WTC11 (cell line): ENCODE results near the gene SPDYE6.

Experiments used
- GABPB1 ChIP-seq: sonication (generic); formaldehyde crosslinking; IDR thresholded peaks from 2 replicates; pipeline ENCODE4 v1.8.1; 2023; ENCODE audit warnings: mild to moderate bottlenecking, missing genetic modification reagents
- NFATC4 ChIP-seq: fragments of 250-450 bp; sonication (Bioruptor Pico); IDR thresholded peaks from 2 replicates; pipeline ENCODE4 v1.9.0; 2021; ENCODE audit warnings: mild to moderate bottlenecking
- TF ChIP-seq, protein P1 (sequence below): fragments of 200-600 bp; IDR thresholded peaks from 2 replicates; pipeline ENCODE4 v1.8.0; 2022; ENCODE audit warnings: antibody characterized with exemption
- TF ChIP-seq, protein P2 (sequence below): sonication (generic); formaldehyde crosslinking; IDR thresholded peaks from 2 replicates; pipeline ENCODE4 v1.8.1; 2022; ENCODE audit warnings: mild to moderate bottlenecking, moderate library complexity, missing genetic modification reagents
- TF ChIP-seq, protein P3 (sequence below): fragments of 250-450 bp; sonication (Bioruptor Pico); IDR thresholded peaks from 2 replicates; pipeline ENCODE4 v1.9.0; 2021; ENCODE audit warnings: mild to moderate bottlenecking
- TF ChIP-seq, protein P4 (sequence below): sonication (generic); formaldehyde crosslinking; IDR thresholded peaks from 2 replicates; pipeline ENCODE4 v1.8.0; 2022; ENCODE audit warnings: mild to moderate bottlenecking, missing genetic modification reagents
- TF ChIP-seq, protein P5 (sequence below): sonication (generic); formaldehyde crosslinking; IDR thresholded peaks from 2 replicates; pipeline ENCODE4 v1.8.1; 2023; ENCODE audit warnings: mild to moderate bottlenecking, missing genetic modification reagents, moderate library complexity
- TF ChIP-seq, protein P6 (sequence below): sonication (generic); formaldehyde crosslinking; IDR thresholded peaks from 2 replicates; pipeline ENCODE4 v1.8.1; 2023; ENCODE audit warnings: mild to moderate bottlenecking, missing genetic modification reagents

DNA sequence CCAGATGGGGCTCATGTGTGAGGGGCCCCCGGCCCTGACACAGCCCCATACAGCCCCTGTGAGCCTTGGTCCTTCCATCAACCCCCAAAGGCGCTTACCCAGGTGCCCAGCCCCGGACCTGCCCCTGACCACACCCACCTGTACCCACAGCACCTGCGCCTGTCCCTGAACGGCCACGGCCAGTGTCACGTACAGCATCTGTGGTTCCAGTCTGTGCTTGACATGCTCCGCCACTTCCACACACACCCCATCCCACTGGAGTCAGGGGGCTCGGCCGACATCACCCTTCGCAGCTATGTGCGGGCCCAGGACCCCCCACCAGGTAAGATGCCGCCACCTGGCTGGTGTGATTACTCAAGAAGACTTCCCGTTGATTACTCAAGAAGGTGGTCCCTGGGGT is 36.1 kb downstream of the SPDYE6 start:
- TF ChIP-seq, protein P1, sequence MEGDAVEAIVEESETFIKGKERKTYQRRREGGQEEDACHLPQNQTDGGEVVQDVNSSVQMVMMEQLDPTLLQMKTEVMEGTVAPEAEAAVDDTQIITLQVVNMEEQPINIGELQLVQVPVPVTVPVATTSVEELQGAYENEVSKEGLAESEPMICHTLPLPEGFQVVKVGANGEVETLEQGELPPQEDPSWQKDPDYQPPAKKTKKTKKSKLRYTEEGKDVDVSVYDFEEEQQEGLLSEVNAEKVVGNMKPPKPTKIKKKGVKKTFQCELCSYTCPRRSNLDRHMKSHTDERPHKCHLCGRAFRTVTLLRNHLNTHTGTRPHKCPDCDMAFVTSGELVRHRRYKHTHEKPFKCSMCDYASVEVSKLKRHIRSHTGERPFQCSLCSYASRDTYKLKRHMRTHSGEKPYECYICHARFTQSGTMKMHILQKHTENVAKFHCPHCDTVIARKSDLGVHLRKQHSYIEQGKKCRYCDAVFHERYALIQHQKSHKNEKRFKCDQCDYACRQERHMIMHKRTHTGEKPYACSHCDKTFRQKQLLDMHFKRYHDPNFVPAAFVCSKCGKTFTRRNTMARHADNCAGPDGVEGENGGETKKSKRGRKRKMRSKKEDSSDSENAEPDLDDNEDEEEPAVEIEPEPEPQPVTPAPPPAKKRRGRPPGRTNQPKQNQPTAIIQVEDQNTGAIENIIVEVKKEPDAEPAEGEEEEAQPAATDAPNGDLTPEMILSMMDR, result no peak
- no peak for TF ChIP-seq GABPB1 (CRISPR knock-in tag)
- TF ChIP-seq, protein P2, sequence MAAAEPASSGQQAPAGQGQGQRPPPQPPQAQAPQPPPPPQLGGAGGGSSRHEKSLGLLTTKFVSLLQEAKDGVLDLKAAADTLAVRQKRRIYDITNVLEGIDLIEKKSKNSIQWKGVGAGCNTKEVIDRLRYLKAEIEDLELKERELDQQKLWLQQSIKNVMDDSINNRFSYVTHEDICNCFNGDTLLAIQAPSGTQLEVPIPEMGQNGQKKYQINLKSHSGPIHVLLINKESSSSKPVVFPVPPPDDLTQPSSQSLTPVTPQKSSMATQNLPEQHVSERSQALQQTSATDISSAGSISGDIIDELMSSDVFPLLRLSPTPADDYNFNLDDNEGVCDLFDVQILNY (CRISPR knock-in tag), result no peak
- TF ChIP-seq NFATC4 (CRISPR knock-in tag), result no peak
- TF ChIP-seq, protein P3, sequence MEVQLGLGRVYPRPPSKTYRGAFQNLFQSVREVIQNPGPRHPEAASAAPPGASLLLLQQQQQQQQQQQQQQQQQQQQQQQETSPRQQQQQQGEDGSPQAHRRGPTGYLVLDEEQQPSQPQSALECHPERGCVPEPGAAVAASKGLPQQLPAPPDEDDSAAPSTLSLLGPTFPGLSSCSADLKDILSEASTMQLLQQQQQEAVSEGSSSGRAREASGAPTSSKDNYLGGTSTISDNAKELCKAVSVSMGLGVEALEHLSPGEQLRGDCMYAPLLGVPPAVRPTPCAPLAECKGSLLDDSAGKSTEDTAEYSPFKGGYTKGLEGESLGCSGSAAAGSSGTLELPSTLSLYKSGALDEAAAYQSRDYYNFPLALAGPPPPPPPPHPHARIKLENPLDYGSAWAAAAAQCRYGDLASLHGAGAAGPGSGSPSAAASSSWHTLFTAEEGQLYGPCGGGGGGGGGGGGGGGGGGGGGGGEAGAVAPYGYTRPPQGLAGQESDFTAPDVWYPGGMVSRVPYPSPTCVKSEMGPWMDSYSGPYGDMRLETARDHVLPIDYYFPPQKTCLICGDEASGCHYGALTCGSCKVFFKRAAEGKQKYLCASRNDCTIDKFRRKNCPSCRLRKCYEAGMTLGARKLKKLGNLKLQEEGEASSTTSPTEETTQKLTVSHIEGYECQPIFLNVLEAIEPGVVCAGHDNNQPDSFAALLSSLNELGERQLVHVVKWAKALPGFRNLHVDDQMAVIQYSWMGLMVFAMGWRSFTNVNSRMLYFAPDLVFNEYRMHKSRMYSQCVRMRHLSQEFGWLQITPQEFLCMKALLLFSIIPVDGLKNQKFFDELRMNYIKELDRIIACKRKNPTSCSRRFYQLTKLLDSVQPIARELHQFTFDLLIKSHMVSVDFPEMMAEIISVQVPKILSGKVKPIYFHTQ, result no peak
- TF ChIP-seq, protein P4, sequence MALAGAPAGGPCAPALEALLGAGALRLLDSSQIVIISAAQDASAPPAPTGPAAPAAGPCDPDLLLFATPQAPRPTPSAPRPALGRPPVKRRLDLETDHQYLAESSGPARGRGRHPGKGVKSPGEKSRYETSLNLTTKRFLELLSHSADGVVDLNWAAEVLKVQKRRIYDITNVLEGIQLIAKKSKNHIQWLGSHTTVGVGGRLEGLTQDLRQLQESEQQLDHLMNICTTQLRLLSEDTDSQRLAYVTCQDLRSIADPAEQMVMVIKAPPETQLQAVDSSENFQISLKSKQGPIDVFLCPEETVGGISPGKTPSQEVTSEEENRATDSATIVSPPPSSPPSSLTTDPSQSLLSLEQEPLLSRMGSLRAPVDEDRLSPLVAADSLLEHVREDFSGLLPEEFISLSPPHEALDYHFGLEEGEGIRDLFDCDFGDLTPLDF, result no peak
- TF ChIP-seq, protein P5, sequence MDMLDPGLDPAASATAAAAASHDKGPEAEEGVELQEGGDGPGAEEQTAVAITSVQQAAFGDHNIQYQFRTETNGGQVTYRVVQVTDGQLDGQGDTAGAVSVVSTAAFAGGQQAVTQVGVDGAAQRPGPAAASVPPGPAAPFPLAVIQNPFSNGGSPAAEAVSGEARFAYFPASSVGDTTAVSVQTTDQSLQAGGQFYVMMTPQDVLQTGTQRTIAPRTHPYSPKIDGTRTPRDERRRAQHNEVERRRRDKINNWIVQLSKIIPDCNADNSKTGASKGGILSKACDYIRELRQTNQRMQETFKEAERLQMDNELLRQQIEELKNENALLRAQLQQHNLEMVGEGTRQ (CRISPR knock-in tag), result no peak
- TF ChIP-seq, protein P6, sequence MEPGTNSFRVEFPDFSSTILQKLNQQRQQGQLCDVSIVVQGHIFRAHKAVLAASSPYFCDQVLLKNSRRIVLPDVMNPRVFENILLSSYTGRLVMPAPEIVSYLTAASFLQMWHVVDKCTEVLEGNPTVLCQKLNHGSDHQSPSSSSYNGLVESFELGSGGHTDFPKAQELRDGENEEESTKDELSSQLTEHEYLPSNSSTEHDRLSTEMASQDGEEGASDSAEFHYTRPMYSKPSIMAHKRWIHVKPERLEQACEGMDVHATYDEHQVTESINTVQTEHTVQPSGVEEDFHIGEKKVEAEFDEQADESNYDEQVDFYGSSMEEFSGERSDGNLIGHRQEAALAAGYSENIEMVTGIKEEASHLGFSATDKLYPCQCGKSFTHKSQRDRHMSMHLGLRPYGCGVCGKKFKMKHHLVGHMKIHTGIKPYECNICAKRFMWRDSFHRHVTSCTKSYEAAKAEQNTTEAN, result no peak
